ENCODE measurements around the gene HIF1A. TPM values are rescaled to one million over a fixed set of nuclear protein-coding genes. Genes with fewer than 3 reads are reported as not detected.

HIF1A gene
- total RNA-seq, 1 donor from 2014 or later, result 42.3 TPM

DNA sequence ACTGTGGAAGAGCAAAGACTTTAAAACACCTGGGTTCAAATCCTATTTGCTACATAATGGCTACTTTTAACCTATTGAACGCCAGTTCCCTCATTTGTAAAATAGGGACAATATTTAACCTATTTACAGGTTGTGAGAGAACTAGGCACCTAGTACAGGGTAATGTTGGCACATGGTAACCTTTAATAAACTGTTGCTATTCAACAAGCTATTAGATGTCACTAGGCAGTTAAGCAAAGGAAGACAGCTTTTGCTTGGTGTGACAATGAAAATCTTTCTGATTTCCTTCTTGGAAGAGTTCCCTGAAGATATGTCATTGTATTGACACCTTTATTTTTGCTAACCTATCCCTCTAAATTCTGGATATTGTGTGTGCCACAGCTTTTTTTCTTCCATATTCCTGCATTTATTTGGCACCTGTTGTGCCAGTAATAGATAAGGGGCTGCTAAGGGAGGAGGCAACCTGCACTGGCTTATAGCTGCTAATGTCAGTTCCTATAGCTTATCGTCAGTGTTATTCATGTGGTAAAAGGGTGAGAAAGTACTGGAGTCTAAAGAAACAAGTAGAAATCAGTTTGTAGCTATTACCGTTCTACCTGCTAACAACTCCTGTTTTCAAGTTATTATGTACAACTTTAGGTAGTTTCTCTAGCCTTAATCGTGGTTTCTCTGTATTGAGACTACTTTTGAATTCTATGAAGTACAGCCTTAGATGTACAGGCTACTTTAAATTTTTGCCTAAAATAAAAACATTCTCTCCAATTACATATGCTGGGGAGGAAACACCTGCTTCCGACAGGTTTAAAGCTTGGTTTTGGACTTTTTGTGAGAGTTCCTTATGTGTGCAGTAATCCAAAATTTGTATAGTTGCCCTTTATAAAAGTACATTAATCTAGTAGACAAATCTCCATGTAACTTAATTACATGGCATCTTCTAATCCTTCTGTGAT lies 24.3 kb downstream of the HIF1A start:
- Histone ChIP-seq H3K9ac (ENCODE audit: low read depth in 1 of 3, low read length in 3 of 3) (no peak overlapping the region), H3K9me3 (ENCODE audit: control insufficient read depth in 3 of 3, low read length in 3 of 3) (no peaks in the 10 kb centered on the region), H3K4me1 (ENCODE audit: control insufficient read depth in 3 of 3, insufficient read depth in 3 of 3, low read length in 3 of 3) (peaks cover 3 to 11% (median 5%) of the 10 kb centered on the region in 3 donors), H3K27me3 (ENCODE audit: control insufficient read depth in 3 of 3, insufficient read depth in 3 of 3, low read length in 3 of 3) (no peaks in the 10 kb centered on the region), H3K4me3 (ENCODE audit: low read length in 3 of 3) (no peak overlapping the region), H3K27ac (ENCODE audit: low read depth, low read length) (no peak overlapping the region), H3K36me3 (ENCODE audit: control insufficient read depth in 3 of 3, insufficient read depth in 3 of 3, low read length in 3 of 3) (peaks cover 0 to 20% (median 4%) of the 10 kb centered on the region in 3 donors)

DNA sequence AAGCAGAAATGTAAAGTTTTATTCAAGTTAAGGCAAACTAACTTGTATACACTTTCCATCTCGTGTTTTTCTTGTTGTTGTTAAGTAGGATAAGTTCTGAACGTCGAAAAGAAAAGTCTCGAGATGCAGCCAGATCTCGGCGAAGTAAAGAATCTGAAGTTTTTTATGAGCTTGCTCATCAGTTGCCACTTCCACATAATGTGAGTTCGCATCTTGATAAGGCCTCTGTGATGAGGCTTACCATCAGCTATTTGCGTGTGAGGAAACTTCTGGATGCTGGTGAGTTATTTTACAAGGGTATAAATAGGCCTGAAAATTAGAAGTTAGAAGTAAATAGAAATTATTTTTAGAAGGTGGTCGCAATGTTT lies 25.0 kb downstream of the HIF1A start:
- peaks cover 3 to 11% (median 5%) of the 10 kb centered on the region in 3 donors for H3K4me1 ChIP-seq (ENCODE audit: control insufficient read depth in 3 of 3, insufficient read depth in 3 of 3, low read length in 3 of 3)
- no peak overlapping the region for H3K4me3 ChIP-seq (ENCODE audit: low read length in 3 of 3)
- H3K9me3 ChIP-seq (ENCODE audit: control insufficient read depth in 3 of 3, low read length in 3 of 3), result no peaks in the 10 kb centered on the region
- no peaks in the 10 kb centered on the region for H3K27me3 ChIP-seq (ENCODE audit: control insufficient read depth in 3 of 3, insufficient read depth in 3 of 3, low read length in 3 of 3)
- H3K36me3 ChIP-seq (ENCODE audit: control insufficient read depth in 3 of 3, insufficient read depth in 3 of 3, low read length in 3 of 3), result peaks cover 0 to 20% (median 4%) of the 10 kb centered on the region in 3 donors
- no peak overlapping the region for H3K9ac ChIP-seq (ENCODE audit: low read depth in 1 of 3, low read length in 3 of 3)
- H3K27ac ChIP-seq (ENCODE audit: low read depth, low read length), result no peak overlapping the region

- H3K36me3 ChIP-seq (ENCODE audit: control insufficient read depth in 3 of 3, insufficient read depth in 3 of 3, low read length in 3 of 3), result peaks cover 0 to 20% (median 4%) of the 10 kb centered on the region in 3 donors
- H3K9me3 ChIP-seq (ENCODE audit: control insufficient read depth in 3 of 3, low read length in 3 of 3), result no peaks in the 10 kb centered on the region
- peaks cover 3 to 9% (median 5%) of the 10 kb centered on the region in 3 donors for H3K4me1 ChIP-seq (ENCODE audit: control insufficient read depth in 3 of 3, insufficient read depth in 3 of 3, low read length in 3 of 3)
- H3K27me3 ChIP-seq (ENCODE audit: control insufficient read depth in 3 of 3, insufficient read depth in 3 of 3, low read length in 3 of 3), result no peaks in the 10 kb centered on the region
- no peak overlapping the region for H3K4me3 ChIP-seq (ENCODE audit: low read length in 3 of 3)
- H3K27ac ChIP-seq (ENCODE audit: low read depth, low read length), result no peak overlapping the region
- no peak overlapping the region for H3K9ac ChIP-seq (ENCODE audit: low read depth in 1 of 3, low read length in 3 of 3)
Measured at GRCh38 chr14:61720741-61721140, 25.4 kb downstream of the HIF1A start.

DNA sequence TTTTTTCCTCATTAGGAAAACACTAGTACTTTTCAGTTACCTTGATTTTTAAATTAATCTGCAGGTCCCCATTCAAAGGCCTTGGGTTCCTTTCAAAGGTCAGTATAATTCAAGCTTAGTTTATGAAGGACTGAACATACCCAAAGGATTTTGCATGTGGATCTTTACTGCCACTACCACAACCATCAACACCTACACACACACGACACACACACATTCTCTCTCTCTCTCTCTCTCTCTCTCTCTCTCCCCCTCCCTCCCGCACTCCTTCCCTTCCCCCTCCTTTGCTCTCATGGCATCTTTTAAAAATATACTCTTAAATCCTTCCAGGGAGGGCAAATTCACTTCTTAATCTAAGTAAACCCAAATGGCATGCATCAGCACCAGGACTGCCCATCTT lies 28.8 kb downstream of the HIF1A start:
- Histone ChIP-seq H3K27ac (ENCODE audit: low read depth, low read length) (no peak overlapping the region), H3K4me3 (ENCODE audit: low read length in 3 of 3) (no peak overlapping the region), H3K9ac (ENCODE audit: low read depth in 1 of 3, low read length in 3 of 3) (no peak overlapping the region), H3K27me3 (ENCODE audit: control insufficient read depth in 3 of 3, insufficient read depth in 3 of 3, low read length in 3 of 3) (no peaks in the 10 kb centered on the region), H3K9me3 (ENCODE audit: control insufficient read depth in 3 of 3, low read length in 3 of 3) (no peaks in the 10 kb centered on the region), H3K36me3 (ENCODE audit: control insufficient read depth in 3 of 3, insufficient read depth in 3 of 3, low read length in 3 of 3) (peaks cover 3 to 45% (median 25%) of the 10 kb centered on the region in 3 donors), H3K4me1 (ENCODE audit: control insufficient read depth in 3 of 3, insufficient read depth in 3 of 3, low read length in 3 of 3) (peaks cover 2 to 5% (median 5%) of the 10 kb centered on the region in 3 donors)

GRCh38 chr14:61726778-61727658 lies 31.7 kb downstream of the HIF1A start:
- Histone ChIP-seq H3K36me3 (ENCODE audit: control insufficient read depth in 3 of 3, insufficient read depth in 3 of 3, low read length in 3 of 3) (peaks cover 3 to 50% (median 27%) of the 10 kb centered on the region in 3 donors), H3K27me3 (ENCODE audit: control insufficient read depth in 3 of 3, insufficient read depth in 3 of 3, low read length in 3 of 3) (no peaks in the 10 kb centered on the region), H3K9ac (ENCODE audit: low read depth in 1 of 3, low read length in 3 of 3) (no peak overlapping the region), H3K4me1 (ENCODE audit: control insufficient read depth in 3 of 3, insufficient read depth in 3 of 3, low read length in 3 of 3) (no peaks in the 10 kb centered on the region), H3K9me3 (ENCODE audit: control insufficient read depth in 3 of 3, low read length in 3 of 3) (no peaks in the 10 kb centered on the region), H3K27ac (ENCODE audit: low read depth, low read length) (no peak overlapping the region), H3K4me3 (ENCODE audit: low read length in 3 of 3) (no peak overlapping the region)

DNA sequence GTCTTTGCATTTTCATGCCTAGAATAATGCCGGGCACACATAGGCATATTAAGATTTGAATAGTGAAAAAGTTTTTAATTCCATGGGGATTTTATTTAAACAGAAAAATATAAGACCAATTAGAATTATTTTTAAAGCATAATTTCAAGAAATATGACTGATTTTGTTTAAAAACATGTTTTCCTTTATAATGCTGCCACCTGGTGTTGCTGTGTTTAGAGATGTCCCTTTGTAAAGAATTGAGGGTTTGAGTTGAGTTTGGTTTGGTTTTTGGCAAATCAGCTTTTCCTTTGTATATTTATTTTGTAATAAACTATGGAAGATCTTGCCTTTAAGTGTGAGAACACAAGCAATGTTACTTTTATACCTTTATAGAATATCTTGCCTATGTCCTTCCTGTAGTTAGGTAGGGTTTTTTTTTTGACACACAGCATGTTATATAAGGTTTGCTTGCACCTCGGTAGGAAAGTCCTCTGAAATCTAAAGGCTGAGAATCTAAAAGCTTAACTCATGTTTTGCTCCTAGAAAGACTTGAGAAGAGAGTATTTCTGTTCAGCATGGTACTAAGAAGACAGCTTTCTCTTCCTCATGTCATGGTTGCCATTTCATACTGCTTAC lies 35.6 kb downstream of the HIF1A start:
- Histone ChIP-seq H3K27ac (ENCODE audit: low read depth, low read length) (no peak overlapping the region), H3K9me3 (ENCODE audit: control insufficient read depth in 3 of 3, low read length in 3 of 3) (no peaks in the 10 kb centered on the region), H3K27me3 (ENCODE audit: control insufficient read depth in 3 of 3, insufficient read depth in 3 of 3, low read length in 3 of 3) (no peaks in the 10 kb centered on the region), H3K36me3 (ENCODE audit: control insufficient read depth in 3 of 3, insufficient read depth in 3 of 3, low read length in 3 of 3) (peaks cover 5 to 58% (median 40%) of the 10 kb centered on the region in 3 donors), H3K4me1 (ENCODE audit: control insufficient read depth in 3 of 3, insufficient read depth in 3 of 3, low read length in 3 of 3) (no peaks in the 10 kb centered on the region), H3K9ac (ENCODE audit: low read depth in 1 of 3, low read length in 3 of 3) (no peak overlapping the region), H3K4me3 (ENCODE audit: low read length in 3 of 3) (no peak overlapping the region)

DNA sequence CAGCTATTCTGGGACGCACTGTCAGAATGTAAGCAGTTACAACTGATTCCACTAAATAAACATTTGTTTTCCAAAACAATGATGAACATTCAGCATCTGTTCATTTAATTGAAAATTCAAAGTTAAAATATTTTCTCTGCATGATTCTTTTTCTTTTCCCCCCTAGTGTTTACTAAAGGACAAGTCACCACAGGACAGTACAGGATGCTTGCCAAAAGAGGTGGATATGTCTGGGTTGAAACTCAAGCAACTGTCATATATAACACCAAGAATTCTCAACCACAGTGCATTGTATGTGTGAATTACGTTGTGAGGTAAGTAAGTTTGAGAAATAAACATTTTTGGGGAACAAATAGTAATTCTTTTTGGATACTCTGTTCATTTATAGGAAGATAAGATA lies 38.7 kb downstream of the HIF1A start:
- Histone ChIP-seq H3K27ac (ENCODE audit: low read depth, low read length) (no peak overlapping the region), H3K27me3 (ENCODE audit: control insufficient read depth in 3 of 3, insufficient read depth in 3 of 3, low read length in 3 of 3) (no peaks in the 10 kb centered on the region), H3K4me1 (ENCODE audit: control insufficient read depth in 3 of 3, insufficient read depth in 3 of 3, low read length in 3 of 3) (no peaks in the 10 kb centered on the region), H3K9me3 (ENCODE audit: control insufficient read depth in 3 of 3, low read length in 3 of 3) (no peaks in the 10 kb centered on the region), H3K4me3 (ENCODE audit: low read length in 3 of 3) (no peak overlapping the region), H3K36me3 (ENCODE audit: control insufficient read depth in 3 of 3, insufficient read depth in 3 of 3, low read length in 3 of 3) (peaks cover 8 to 49% (median 39%) of the 10 kb centered on the region in 3 donors), H3K9ac (ENCODE audit: low read depth in 1 of 3, low read length in 3 of 3) (no peak overlapping the region)

DNA sequence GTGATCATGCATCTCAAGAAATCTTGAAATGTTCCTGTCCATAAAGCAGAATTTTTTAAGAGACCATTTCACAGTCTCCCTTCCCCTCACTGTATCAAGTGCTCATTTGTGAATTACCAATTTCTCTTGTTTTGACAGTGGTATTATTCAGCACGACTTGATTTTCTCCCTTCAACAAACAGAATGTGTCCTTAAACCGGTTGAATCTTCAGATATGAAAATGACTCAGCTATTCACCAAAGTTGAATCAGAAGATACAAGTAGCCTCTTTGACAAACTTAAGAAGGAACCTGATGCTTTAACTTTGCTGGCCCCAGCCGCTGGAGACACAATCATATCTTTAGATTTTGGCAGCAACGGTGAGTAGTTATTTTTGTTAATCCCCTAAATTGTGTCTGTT lies 41.4 kb downstream of the HIF1A start:
- no peaks in the 10 kb centered on the region for H3K27me3 ChIP-seq (ENCODE audit: control insufficient read depth in 3 of 3, insufficient read depth in 3 of 3, low read length in 3 of 3)
- no peak overlapping the region for H3K9ac ChIP-seq (ENCODE audit: low read depth in 1 of 3, low read length in 3 of 3)
- no peak overlapping the region for H3K27ac ChIP-seq (ENCODE audit: low read depth, low read length)
- H3K4me1 ChIP-seq (ENCODE audit: control insufficient read depth in 3 of 3, insufficient read depth in 3 of 3, low read length in 3 of 3), result no peaks in the 10 kb centered on the region
- H3K9me3 ChIP-seq (ENCODE audit: control insufficient read depth in 3 of 3, low read length in 3 of 3), result no peaks in the 10 kb centered on the region
- H3K4me3 ChIP-seq (ENCODE audit: low read length in 3 of 3), result no peak overlapping the region
- H3K36me3 ChIP-seq (ENCODE audit: control insufficient read depth in 3 of 3, insufficient read depth in 3 of 3, low read length in 3 of 3), result peaks cover 12 to 52% (median 49%) of the 10 kb centered on the region in 3 donors

DNA sequence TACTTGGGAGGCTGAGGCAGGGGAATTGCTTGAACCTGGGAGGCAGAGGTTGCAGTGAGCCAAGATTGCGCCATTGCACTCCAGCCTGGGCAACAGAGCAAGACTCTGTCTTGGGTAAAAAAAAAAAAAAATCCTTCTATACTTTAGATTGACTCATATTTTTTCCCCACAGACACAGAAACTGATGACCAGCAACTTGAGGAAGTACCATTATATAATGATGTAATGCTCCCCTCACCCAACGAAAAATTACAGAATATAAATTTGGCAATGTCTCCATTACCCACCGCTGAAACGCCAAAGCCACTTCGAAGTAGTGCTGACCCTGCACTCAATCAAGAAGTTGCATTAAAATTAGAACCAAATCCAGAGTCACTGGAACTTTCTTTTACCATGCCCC lies 42.6 kb downstream of the HIF1A start:
- no peaks in the 10 kb centered on the region for H3K9me3 ChIP-seq (ENCODE audit: control insufficient read depth in 3 of 3, low read length in 3 of 3)
- H3K27ac ChIP-seq (ENCODE audit: low read depth, low read length), result no peak overlapping the region
- H3K4me1 ChIP-seq (ENCODE audit: control insufficient read depth in 3 of 3, insufficient read depth in 3 of 3, low read length in 3 of 3), result no peaks in the 10 kb centered on the region
- no peak overlapping the region for H3K9ac ChIP-seq (ENCODE audit: low read depth in 1 of 3, low read length in 3 of 3)
- H3K27me3 ChIP-seq (ENCODE audit: control insufficient read depth in 3 of 3, insufficient read depth in 3 of 3, low read length in 3 of 3), result no peaks in the 10 kb centered on the region
- H3K36me3 ChIP-seq (ENCODE audit: control insufficient read depth in 3 of 3, insufficient read depth in 3 of 3, low read length in 3 of 3), result peaks cover 12 to 54% (median 51%) of the 10 kb centered on the region in 3 donors
- H3K4me3 ChIP-seq (ENCODE audit: low read length in 3 of 3), result no peak overlapping the region
